Liver (tissue), 9 donors: ENCODE measurements around the gene CLIC3. TPM values are rescaled to one million over a fixed set of nuclear protein-coding genes. Genes with fewer than 3 reads are reported as not detected.

Experiments used
- DNase-seq: peaks from one replicate; pipeline ENCODE4 v3.0.0-alpha.2; 2017; ENCODE audit warnings: low spot score
- H3K27ac ChIP-seq, 2 donors: one replicate each; pipeline ENCODE4 v1.7.0; 2013; ENCODE audit warnings: inconsistent platforms in 2 of 2, low read length in 2 of 2, control low read depth in 1 of 2, low read depth in 1 of 2, mild to moderate bottlenecking in 1 of 2
- H3K27me3 ChIP-seq, 4 donors: one replicate each; pipeline versions ENCODE4 v1.6.1 to v1.7.0; 2013; ENCODE audit warnings: low read length in 3 of 4, inconsistent platforms in 1 of 4, mild to moderate bottlenecking in 1 of 4, moderate library complexity in 1 of 4; ENCODE audit not compliant: control insufficient read depth in 4 of 4, insufficient read depth in 4 of 4
- H3K36me3 ChIP-seq, 4 donors: one replicate each; pipeline versions ENCODE4 v1.6.1 to v1.7.0; 2013; ENCODE audit warnings: low read length in 3 of 4, mild to moderate bottlenecking in 3 of 4, low read depth in 1 of 4, moderate library complexity in 1 of 4; ENCODE audit not compliant: control insufficient read depth in 4 of 4, insufficient read depth in 3 of 4
- H3K4me1 ChIP-seq, 4 donors: one replicate each; pipeline versions ENCODE4 v1.6.1 to v1.7.0; 2013; ENCODE audit warnings: low read length in 3 of 4, mild to moderate bottlenecking in 3 of 4, moderate library complexity in 1 of 4; ENCODE audit not compliant: control insufficient read depth in 4 of 4, insufficient read depth in 4 of 4
- H3K4me3 ChIP-seq, 3 donors: one replicate each; pipeline versions ENCODE4 v1.6.1 to v1.7.0; 2013; ENCODE audit warnings: low read length in 3 of 3, control low read depth in 1 of 3, low read depth in 1 of 3, mild to moderate bottlenecking in 1 of 3
- H3K9ac ChIP-seq, 2 donors: one replicate each; pipeline ENCODE4 v1.7.0; 2013; ENCODE audit warnings: low read length in 2 of 2, mild to moderate bottlenecking in 2 of 2, moderate library complexity in 2 of 2, control low read depth in 1 of 2, low read depth in 1 of 2
- H3K9me3 ChIP-seq, 4 donors: one replicate each; pipeline versions ENCODE4 v1.6.1 to v1.7.0; 2013; ENCODE audit warnings: low read length in 3 of 4; ENCODE audit not compliant: control insufficient read depth in 4 of 4
- EGR1 ChIP-seq, 2 donors: IDR thresholded peaks; 2 replicates each; pipeline ENCODE4 v1.6.1; 2016 to 2018; ENCODE audit warnings: antibody characterized with exemption in 2 of 2, low read depth in 2 of 2
- FOXA1 ChIP-seq: IDR thresholded peaks from 2 replicates; pipeline ENCODE4 v1.6.1; 2016; ENCODE audit warnings: antibody characterized with exemption
- FOXA2 ChIP-seq: IDR thresholded peaks from 2 replicates; pipeline ENCODE4 v1.6.1; 2016; ENCODE audit warnings: antibody characterized with exemption
- GABPA ChIP-seq, 2 donors: IDR thresholded peaks in 1 of 2; conservative IDR thresholded peaks in 1 of 2; 2 replicates each; pipeline ENCODE4 v1.6.1; 2016; ENCODE audit warnings: antibody characterized with exemption in 2 of 2, mild to moderate bottlenecking in 1 of 2, moderate library complexity in 1 of 2
- HNF4A ChIP-seq, 2 donors: conservative IDR thresholded peaks; 2 replicates each; pipeline ENCODE4 v1.6.1; 2016; ENCODE audit warnings: antibody characterized with exemption in 2 of 2, mild to moderate bottlenecking in 2 of 2
- HNF4G ChIP-seq: IDR thresholded peaks from 2 replicates; pipeline ENCODE4 v1.6.1; 2016; ENCODE audit warnings: antibody characterized with exemption
- JUND ChIP-seq, 2 donors: IDR thresholded peaks; 2 replicates each; pipeline ENCODE4 v1.6.1; 2016; ENCODE audit warnings: antibody characterized with exemption in 2 of 2
- NR2F2 ChIP-seq: IDR thresholded peaks from 2 replicates; pipeline ENCODE4 v1.6.1; 2016; ENCODE audit warnings: antibody characterized with exemption
- RAD21 ChIP-seq, 2 donors: IDR thresholded peaks; 2 replicates each; pipeline ENCODE4 v1.6.1; 2016; ENCODE audit warnings: antibody characterized with exemption in 2 of 2, mild to moderate bottlenecking in 2 of 2
- RXRA ChIP-seq, 2 donors: IDR thresholded peaks; 2 replicates each; pipeline ENCODE4 v1.6.1; 2017 to 2018; ENCODE audit warnings: antibody characterized with exemption in 2 of 2, mild to moderate bottlenecking in 1 of 2
- TAF1 ChIP-seq: conservative IDR thresholded peaks from 2 replicates; pipeline ENCODE4 v1.6.1; 2016; ENCODE audit warnings: antibody characterized with exemption, mild to moderate bottlenecking
- YY1 ChIP-seq: IDR thresholded peaks from 2 replicates; pipeline ENCODE4 v1.6.1; 2016; ENCODE audit warnings: antibody characterized with exemption, mild to moderate bottlenecking
- WGBS: extraction: QIAGEN DNeasy Blood & Tissue Kit; methylation state at CpG from one replicate; pipeline ENCODE4 v1.1.7; 2013; 5-methylcytosine and 5-hydroxymethylcytosine counted together
- polyA plus RNA-seq, 2 donors: library from polyadenylated mRNA; stranded (reverse) in 1 of 2; unstranded in 1 of 2; fragments of 200-250 nt in 1 of 2; fragments of >200 nt in 1 of 2; fragmentation: Nextera tagmentation in 1 of 2; extraction: Ambion mirVana in 1 of 2; gene quantifications; one replicate each; pipeline versions ENCODE4 v1.2.1 to v1.2.3, GENCODE V29; 2013 to 2015
- total RNA-seq, 2 donors: library from RNA; depleted of rRNA; stranded (reverse); fragments of >200 nt; gene quantifications; one replicate each; pipeline ENCODE4 v1.2.3, GENCODE V29; 2014
- TF ChIP-seq, protein P1 (sequence below): fragments of 150-350 bp; IDR thresholded peaks from 2 replicates; pipeline ENCODE4 v1.5.1; 2017; ENCODE audit warnings: improper control_type of control experiment, low read depth, low read length; ENCODE audit not compliant: missing input control
- TF ChIP-seq, protein P2 (sequence below): IDR thresholded peaks from 2 replicates; pipeline ENCODE4 v1.6.1; 2016; ENCODE audit warnings: antibody characterized with exemption, mild to moderate bottlenecking
- TF ChIP-seq, protein P3 (sequence below): IDR thresholded peaks from 2 replicates; pipeline ENCODE4 v1.6.1; 2016; ENCODE audit warnings: antibody characterized with exemption
- TF ChIP-seq, protein P4 (sequence below): IDR thresholded peaks from 2 replicates; pipeline ENCODE4 v1.6.1; 2016; ENCODE audit warnings: antibody characterized with exemption
- donor health status: healthy.
- donor health status: healthy.
- donor health status: healthy.
- donor health status: healthy.
- donor health status: healthy.

The CLIC3 gene
- total and polyA plus RNA-seq, 4 donors: 0.33 to 0.83 (median 0.40) TPM

DNA sequence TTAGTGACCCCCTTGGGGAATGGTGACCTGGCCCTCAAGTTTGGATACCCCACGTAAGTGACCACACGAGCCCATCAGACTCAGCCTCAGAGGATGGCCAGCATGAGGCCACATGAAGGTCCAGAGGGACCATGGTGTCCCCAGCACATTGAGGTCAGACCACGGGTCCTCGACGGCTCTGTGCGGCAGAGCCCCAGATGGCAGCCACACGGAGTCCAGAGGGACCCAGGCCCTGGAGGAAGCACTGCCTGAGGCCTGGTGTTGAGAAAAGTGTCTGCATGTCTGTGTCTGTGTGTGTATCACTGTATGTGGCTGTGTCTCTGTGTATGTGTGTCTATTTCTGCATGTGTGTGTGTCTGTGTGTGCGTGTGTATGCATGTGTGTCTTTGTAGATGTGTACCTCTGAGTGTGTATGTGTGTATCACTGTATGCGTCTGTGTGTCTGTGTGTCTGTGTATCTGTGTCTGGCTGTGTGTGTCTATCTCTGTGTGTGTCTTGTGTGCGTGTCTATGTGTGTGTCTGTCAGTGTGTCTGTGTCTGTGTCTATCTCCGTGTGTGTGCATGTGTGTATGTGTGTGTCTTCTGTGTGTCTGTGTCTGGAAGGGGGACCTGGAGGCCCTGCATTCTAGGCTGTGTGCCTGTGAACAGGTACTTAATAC lies 12.6 kb downstream of the CLIC3 start (continued):
- TF ChIP-seq, protein P1, sequence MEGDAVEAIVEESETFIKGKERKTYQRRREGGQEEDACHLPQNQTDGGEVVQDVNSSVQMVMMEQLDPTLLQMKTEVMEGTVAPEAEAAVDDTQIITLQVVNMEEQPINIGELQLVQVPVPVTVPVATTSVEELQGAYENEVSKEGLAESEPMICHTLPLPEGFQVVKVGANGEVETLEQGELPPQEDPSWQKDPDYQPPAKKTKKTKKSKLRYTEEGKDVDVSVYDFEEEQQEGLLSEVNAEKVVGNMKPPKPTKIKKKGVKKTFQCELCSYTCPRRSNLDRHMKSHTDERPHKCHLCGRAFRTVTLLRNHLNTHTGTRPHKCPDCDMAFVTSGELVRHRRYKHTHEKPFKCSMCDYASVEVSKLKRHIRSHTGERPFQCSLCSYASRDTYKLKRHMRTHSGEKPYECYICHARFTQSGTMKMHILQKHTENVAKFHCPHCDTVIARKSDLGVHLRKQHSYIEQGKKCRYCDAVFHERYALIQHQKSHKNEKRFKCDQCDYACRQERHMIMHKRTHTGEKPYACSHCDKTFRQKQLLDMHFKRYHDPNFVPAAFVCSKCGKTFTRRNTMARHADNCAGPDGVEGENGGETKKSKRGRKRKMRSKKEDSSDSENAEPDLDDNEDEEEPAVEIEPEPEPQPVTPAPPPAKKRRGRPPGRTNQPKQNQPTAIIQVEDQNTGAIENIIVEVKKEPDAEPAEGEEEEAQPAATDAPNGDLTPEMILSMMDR: no peak
- TF ChIP-seq TAF1 (no peak), HNF4G (no peak), FOXA1 (no peak)

DNA sequence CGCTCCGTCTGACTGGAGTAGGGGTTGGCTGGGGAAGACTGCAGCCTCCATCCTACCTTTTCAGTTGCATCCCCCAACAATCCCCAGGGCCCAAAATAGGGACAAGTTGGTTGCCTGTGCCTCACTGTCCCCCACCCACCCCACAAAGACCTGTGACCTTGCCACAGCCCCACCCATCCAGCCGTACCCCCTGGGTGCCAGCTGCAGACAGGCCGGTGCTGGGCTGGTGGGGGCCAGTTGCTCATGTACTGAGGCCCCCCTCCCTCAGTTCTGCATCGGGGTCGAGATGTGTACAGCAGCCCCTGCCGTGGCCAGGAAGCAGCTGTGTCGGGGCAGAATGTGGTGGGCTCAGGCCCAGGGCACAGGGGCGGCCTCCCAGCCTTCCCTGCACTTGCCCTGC lies 13.2 kb downstream of the CLIC3 start:
- H3K4me1 ChIP-seq: peaks cover 0 to 5% (median 2%) of the 10 kb centered on the region in 4 donors

DNA sequence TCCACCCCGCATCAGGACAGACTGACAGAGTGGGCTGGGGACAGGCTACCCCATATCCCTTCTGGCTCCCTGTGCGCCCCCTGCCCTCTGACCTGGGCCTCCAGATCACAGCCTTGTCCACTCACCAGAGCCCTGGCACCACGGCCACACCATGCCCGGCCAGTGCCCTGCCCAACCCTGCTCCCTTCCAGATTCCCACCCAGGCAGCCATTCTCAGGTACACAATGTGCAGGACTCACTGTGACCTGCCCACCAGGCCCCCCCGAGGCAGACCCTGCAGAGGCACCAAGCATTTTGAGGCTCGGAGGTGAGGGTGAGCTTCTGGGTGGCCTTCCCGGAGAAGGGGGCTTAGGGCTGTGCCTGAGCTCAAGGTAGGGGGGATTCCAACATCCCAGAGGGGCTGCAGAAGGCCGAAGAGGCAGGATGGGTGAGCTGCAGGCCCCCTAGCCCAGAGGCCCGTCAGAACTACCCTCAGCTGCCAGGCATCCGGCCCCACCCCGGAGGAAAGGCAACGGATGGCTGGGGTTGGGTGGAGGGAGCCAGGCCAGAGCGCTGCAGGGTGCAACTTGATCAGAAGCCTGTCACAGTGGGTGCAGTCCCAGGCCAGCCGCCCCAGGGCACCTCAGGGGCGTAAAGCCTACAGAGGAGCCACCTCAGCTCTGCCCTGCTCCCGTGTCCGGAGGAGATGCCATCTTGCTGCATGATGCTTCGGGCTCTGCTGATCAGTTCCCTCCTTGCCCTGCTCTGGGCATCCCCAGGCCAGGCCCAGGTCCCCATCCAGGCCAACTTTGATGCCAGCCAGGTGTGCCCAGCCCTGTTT lies 13.9 kb downstream of the CLIC3 start, which contains the start of gene LCNL1:
TSS of gene LCNL1 (plus strand) at position 762 of the 820 bp plus-strand sequence. CDS start 594 bp downstream, outside the sequence.
- Histone ChIP-seq H3K36me3 (no peaks in the 10 kb centered on the region), H3K4me3 (no peak within 1 kb of the TSS), H3K27ac (no peak within 1 kb of the TSS), H3K9me3 (no peaks in the 10 kb centered on the region), H3K4me1 (peaks cover 0 to 9% (median 5%) of the 10 kb centered on the region in 4 donors), H3K27me3 (peaks cover 0 to 6% (median under 1%) of the 10 kb centered on the region in 4 donors), H3K9ac (no peak within 1 kb of the TSS)
- no peak for DNase-seq
- WGBS: 86% methylated on average over 18 of the region's 18 CpGs
- TF ChIP-seq GABPA (IDR thresholded peaks at IDR 0.05 in 1 of 2, conservative IDR thresholded peaks at IDR 0.05 in 1 of 2): no peak
- no peak for TF ChIP-seq RAD21 (IDR thresholded peaks at IDR 0.05)
- TF ChIP-seq NR2F2: no peak
- TF ChIP-seq, protein P2, sequence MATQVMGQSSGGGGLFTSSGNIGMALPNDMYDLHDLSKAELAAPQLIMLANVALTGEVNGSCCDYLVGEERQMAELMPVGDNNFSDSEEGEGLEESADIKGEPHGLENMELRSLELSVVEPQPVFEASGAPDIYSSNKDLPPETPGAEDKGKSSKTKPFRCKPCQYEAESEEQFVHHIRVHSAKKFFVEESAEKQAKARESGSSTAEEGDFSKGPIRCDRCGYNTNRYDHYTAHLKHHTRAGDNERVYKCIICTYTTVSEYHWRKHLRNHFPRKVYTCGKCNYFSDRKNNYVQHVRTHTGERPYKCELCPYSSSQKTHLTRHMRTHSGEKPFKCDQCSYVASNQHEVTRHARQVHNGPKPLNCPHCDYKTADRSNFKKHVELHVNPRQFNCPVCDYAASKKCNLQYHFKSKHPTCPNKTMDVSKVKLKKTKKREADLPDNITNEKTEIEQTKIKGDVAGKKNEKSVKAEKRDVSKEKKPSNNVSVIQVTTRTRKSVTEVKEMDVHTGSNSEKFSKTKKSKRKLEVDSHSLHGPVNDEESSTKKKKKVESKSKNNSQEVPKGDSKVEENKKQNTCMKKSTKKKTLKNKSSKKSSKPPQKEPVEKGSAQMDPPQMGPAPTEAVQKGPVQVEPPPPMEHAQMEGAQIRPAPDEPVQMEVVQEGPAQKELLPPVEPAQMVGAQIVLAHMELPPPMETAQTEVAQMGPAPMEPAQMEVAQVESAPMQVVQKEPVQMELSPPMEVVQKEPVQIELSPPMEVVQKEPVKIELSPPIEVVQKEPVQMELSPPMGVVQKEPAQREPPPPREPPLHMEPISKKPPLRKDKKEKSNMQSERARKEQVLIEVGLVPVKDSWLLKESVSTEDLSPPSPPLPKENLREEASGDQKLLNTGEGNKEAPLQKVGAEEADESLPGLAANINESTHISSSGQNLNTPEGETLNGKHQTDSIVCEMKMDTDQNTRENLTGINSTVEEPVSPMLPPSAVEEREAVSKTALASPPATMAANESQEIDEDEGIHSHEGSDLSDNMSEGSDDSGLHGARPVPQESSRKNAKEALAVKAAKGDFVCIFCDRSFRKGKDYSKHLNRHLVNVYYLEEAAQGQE: no peak
- TF ChIP-seq, protein P3, sequence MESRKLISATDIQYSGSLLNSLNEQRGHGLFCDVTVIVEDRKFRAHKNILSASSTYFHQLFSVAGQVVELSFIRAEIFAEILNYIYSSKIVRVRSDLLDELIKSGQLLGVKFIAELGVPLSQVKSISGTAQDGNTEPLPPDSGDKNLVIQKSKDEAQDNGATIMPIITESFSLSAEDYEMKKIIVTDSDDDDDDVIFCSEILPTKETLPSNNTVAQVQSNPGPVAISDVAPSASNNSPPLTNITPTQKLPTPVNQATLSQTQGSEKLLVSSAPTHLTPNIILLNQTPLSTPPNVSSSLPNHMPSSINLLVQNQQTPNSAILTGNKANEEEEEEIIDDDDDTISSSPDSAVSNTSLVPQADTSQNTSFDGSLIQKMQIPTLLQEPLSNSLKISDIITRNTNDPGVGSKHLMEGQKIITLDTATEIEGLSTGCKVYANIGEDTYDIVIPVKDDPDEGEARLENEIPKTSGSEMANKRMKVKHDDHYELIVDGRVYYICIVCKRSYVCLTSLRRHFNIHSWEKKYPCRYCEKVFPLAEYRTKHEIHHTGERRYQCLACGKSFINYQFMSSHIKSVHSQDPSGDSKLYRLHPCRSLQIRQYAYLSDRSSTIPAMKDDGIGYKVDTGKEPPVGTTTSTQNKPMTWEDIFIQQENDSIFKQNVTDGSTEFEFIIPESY: no peak
- TF ChIP-seq EGR1 (IDR thresholded peaks at IDR 0.05; ENCODE audit: low read depth in 2 of 2): no peak
- TF ChIP-seq JUND (IDR thresholded peaks at IDR 0.05): no peak
- TF ChIP-seq FOXA2: no peak
- no peak for TF ChIP-seq YY1
- TF ChIP-seq, protein P4, sequence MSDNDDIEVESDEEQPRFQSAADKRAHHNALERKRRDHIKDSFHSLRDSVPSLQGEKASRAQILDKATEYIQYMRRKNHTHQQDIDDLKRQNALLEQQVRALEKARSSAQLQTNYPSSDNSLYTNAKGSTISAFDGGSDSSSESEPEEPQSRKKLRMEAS: no peak
- no peak for TF ChIP-seq HNF4A (conservative IDR thresholded peaks at IDR 0.05)
- no peak for TF ChIP-seq RXRA (IDR thresholded peaks at IDR 0.05)

More for the DNA sequence above, 13.2 kb downstream of the CLIC3 start:
- H3K9me3 ChIP-seq: no peaks in the 10 kb centered on the region
- no peak for DNase-seq
- TF ChIP-seq EGR1 (IDR thresholded peaks at IDR 0.05; ENCODE audit: low read depth in 2 of 2) (no peak), TAF1 (no peak), RXRA (IDR thresholded peaks at IDR 0.05) (no peak), HNF4G (no peak), FOXA2 (no peak), YY1 (no peak), NR2F2 (no peak)
- TF ChIP-seq, protein P4: no peak
- TF ChIP-seq, protein P3: no peak
- H3K4me3 ChIP-seq: no peak overlapping the region
- 89% methylated on average over 9 of the region's 9 CpGs for WGBS
- H3K27ac ChIP-seq: no peak overlapping the region
- H3K9ac ChIP-seq: no peak overlapping the region
- H3K36me3 ChIP-seq: no peaks in the 10 kb centered on the region
- peaks cover 0 to 6% (median under 1%) of the 10 kb centered on the region in 4 donors for H3K27me3 ChIP-seq
